HTR-8/SVneo (cell line): Measurements from ENCODE around the gene VAC14.
A peak's percentile ranks its signal among the peaks of the same experiment; 100 is the strongest.
"Not testable (repeated sequence)": the region's sequence is repeated elsewhere in the genome, so short reads cannot be mapped to it uniquely, and the experiment has no call there.

Experiments used
- DNase-seq: peaks from one replicate; pipeline ENCODE4 v3.0.0; 2011; ENCODE audit warnings: low spot score, mixed read lengths; ENCODE audit not compliant: insufficient read length
- FAIRE-seq: peaks from 2 replicates; lab custom pipeline; 2011; peaks lifted over from hg19 to GRCh38; lab: Jason Lieb, UNC

Gene VAC14

DNA sequence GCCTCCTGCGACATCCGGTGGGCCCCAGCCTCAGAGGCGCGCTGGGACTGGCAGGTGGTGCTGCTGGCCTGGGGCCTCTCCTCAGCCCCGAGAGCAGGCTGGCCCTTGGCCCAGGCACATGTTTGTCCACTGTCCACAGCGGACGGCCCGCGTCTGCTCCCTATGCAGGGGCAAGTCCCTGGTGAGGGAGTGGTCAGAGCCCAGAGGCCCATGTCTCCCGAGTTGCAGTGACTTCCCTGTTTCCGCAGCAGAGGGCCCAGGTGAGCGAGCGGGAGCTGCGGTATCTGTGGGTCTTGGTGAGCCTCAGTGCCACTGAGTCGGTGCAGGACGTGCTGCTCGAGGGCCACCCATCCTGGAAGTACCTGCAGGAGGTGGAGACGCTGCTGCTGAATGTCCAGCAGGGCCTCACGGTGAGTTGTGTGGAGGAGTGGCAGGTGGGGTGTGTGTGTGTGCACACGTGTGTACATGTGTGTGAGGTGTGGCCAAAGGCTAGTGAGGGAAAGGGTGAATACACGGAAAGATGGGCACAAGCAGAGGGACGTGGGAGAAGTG is 144.2 kb downstream of the VAC14 start:
- DNase-seq (no peak), FAIRE-seq (peak; percentile 9)

DNA sequence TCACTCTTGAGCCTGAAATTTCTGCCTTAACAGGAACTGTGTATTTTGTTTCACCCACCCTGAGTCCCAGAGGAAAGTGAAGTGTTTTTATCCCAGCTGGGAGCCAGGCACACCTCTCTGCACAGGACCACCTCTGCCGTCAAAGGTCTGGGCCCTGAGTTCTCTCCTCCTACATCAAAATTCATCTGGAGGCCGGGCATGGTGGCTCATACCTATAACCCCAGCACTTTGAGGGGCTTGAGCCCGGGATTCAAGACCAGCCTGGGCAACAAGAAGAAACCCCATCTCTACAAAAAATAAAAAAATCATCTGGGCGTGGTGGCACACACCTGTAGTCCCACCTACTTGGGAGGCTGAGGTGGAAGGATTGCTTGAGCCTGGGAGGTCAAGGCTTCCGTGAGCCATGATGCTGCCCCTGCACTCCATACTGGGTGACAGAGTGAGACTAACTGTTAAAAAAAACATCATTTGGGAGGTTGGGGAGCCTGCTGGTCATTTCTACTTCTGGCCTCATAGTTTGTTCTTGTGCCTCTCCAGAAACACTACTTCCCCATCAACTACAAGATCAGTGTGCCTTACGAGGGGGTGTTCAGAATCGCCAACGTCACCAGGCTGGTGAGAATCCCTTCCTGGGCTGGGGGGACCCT is 144.8 kb downstream of the VAC14 start:
- FAIRE-seq, result no peak
- no peak for DNase-seq

DNA sequence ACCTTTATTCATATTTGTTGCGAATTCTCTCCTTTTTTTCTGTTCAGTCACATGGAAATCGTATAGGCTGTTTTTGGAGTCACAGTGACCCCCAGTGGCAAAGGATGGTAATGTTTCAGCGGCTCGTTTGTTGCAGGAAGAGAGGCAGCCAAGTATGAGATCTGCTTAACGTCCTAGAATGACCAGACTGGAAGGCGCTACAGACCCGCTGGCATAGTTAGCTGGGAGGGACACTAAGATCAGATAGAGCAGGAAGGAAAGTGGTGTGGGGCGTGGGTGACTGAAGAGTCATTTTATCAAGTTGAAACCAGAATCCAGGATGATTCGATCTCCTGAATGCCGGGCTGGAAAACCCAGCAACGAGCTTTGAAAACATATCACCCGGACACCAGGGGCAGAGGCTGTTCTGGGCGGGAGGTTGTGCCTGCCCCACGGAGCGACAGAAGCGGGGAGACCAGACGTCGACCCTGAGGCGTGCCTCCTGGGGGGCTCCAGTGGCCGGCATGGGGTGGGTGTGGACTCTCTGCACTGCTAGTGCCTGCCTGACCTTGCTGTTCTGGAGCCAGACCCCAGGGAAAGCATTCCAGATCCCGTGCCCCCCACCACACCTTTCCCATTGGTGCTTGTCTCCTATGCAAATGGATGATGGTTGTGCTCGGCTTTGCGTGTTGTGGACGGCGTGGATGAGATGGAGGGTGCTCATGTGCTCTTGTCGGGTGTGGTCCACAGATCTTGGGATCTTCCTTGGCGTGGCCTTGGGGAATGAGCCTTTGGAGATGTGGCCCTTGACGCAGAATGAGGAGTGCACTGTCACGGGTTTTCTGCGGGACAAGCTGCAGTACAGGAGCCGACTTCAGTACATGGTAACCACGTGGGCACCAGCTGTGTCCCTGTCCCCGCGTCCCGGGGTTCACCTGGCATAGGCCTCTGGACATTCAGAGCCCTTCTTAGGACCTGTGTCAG is 146.9 kb downstream of the VAC14 start:
- peak; percentile 74 for DNase-seq
- FAIRE-seq, result peak; percentile 91

DNA sequence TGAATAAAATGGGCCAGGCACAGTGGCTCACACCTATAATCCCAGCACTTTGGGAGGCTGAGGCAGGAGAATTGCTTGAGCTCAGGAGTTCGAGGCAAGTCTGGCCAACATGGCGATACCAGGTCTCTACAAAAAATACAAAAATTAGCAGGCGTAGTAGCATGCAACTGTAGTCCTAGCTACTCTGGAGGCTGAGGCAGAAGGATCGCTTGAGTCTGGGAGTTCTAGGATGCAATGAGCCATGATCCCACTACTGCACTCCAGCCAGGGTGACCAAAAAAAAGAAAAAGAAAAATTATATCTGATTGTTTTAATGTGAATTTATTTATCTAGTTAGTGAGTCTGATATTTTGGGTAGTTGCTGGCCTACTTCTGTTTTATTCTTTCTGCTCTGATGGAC is 147.6 kb downstream of the VAC14 start:
- FAIRE-seq (no peak), DNase-seq (no peak)

DNA sequence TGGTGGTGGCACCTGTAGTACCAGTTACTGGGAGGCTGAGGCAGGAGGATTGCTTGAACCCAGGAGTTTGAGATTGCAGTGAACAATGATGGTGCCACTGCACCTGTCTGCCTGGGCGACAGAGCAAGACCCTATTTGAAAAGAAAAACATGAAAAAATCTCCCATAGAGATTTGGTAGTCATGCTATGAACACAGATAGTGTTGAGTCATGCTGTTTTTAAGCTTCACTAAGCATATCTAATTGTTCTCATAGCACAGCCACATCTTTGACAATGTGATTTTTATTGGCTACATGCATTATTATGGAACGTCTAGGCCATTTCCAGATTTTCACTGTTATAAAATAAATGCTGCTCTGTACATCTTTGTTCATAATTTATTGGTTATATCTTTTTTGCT is 148.6 kb downstream of the VAC14 start:
- FAIRE-seq, result no peak
- no peak for DNase-seq

DNA sequence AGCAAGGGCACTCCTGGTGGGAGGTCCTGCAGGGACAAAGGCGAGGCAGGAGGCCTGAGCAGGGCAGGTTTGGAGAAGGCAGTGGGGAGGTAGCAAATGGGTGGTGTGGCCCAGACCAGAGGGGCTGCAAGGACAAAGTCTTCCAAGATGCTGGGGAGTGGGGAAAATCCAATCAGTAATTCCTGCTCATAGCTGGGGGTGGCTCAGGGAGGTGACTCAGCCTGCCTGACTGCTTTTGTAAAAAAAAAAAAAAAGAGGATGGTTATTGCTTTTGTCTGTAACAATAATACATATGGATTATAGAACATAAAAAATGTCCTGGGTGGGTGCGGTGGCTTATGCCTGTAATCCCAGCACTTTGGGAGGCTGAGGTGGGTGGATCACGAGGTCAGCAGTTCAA is 149.4 kb downstream of the VAC14 start:
- no peak for FAIRE-seq

DNA sequence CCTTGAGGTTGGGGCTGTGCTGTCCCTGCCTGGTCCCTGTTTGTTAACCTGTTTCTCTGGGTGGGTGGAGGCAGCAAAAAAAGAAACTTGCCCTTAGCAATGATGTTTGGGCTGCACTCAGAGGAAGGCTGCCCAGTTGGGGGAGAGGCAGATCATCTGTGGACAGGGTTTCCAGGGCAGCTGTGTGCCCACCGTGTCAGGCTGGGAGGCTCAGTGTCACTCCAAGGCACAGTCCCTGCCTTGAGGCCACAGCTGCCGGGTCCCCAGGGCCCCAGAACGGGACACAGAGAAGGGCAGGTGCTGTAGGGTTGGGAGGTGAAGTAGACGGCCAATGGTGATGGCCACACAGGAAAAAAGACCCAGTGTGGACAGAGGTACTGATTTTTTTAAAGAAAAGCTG is 150.7 kb downstream of the VAC14 start:
- FAIRE-seq, result no peak

More for the DNA sequence above, 149.4 kb downstream of the VAC14 start:
- DNase-seq, result no peak

DNA sequence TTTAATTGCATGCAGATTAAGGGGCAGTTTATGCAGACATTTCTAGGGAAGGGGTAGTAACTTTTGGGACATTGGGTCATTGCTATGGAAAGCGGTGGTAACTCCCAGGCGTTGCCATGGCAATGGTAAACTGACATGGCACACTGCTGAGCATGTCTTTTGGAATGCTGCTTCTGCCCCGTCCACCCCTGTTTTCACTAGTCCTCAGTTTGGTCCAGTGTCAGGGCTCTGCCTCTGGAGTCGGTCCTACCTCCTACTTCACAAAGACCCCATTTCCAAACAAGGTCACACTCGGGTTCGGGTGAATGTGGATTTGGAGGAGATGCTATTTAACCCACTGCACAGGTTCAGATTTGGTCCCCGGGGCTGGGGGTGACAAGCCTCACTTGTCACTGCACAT is 151.7 kb downstream of the VAC14 start:
- FAIRE-seq (no peak), DNase-seq (no peak)

More for the DNA sequence above, 150.7 kb downstream of the VAC14 start:
- no peak for DNase-seq

DNA sequence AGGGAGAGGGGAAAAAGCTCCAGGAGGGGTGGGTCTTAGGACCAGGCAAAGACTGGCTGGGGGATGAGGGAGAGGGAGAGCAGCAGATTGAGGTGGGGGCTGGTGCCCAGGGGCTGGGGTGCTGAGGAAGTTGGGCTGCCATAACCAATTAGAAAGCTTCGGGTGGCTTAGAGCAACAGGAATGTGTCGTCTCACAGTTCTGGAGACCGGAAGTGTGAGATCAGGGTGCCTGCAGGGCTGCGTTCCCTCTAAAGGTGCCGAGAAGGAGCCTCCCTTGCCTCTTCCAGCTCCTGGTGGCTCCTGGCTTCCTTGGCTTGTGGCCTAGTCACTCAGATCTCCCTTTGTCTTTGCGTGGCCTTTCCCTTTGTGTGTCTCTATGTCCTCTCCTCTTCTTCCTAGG is 152.4 kb downstream of the VAC14 start:
- DNase-seq (no peak), FAIRE-seq (no peak)

DNA sequence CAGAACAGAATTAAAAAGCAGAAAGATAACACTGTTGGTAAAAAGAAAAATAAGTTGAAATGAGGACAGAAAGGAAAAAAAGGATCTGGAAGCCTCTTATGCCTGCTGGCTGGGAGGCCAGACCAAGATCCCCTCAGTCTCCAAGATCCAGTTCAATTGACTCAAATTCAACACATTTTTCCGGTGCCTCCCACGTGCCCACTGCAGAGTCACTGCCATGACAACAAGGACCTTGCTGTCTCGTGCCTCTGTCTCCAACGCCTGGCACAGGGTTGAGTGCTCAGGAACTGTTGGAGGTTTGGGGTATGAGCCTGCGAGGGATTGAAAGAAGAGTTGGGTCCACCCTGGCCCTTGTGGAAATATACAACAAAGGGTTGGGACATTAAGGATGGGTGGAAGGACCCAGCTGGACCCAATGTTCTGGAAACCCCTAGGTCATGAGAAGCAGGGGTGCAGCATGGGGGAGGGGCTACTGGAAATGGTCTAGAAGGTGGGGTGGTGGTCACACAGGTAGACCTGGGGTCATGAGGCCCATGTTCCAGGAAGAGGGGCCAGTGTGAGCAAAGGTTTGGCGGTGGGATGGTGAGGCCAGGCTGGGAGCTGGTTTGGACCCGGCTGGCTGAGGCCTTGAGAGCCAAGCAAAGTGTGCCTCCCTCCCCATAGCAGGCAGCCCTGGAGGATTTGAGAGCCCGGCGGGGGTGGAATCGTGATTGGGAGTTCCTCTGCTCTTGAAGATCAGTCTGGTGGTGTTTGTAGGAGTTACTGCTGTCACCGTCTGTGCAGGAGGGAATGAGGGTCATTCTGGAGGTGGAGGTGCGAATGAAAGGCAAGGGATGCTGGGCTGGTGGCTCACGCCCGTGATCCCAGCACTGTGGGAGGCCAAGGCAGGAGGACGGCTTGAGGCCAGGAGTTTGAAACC is 153.3 kb downstream of the VAC14 start:
- FAIRE-seq, result no peak

DNA sequence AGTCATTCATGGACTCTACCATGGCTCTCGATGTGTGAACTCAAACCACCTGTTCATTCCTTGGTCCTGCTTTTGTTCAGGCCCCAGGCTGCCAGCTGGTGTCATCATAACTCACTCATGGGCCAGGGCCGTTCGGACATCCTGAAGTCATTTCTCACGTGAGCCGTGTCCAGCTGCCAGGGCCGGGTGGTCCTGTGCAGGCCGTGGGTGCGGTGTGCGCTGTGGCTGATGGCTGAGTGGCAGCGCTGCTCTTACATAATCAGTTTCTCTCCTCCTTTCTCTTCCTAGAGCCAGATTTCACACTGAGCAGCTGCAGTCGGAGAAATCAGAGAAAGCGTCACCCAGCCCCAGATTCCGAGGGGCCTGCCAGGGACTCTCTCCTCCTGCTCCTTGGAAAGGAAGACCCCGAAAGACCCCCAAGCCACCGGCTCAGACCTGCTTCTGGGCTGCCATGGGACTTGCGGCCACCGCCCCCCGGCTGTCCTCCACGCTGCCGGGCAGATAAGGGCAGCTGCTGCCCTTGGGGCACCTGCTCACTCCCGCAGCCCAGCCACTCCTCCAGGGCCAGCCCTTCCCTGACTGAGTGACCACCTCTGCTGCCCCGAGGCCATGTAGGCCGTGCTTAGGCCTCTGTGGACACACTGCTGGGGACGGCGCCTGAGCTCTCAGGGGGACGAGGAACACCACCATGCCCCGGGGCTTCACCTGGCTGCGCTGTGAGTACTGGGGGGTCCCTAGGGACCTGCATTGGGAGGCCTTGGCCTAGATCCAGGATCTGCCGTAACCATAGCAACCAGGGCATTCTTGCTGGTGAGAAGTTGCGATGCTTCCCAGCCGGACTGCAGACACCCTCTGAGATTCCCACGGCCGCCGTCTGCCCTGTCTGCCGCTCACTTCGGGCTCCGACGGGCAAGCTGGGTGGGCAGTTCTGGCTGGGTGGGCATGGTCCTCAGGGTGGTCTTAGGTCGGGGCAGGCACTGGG is 154.4 kb downstream of the VAC14 start, which contains the start of gene IL34:
IL34 (plus strand) TSS at position 300 of the 982 bp plus-strand sequence; CDS start at position 689, 389 bp downstream.
- no peak for DNase-seq
- no peak for FAIRE-seq

More for the DNA sequence above, 153.3 kb downstream of the VAC14 start:
- DNase-seq, result no peak

DNA sequence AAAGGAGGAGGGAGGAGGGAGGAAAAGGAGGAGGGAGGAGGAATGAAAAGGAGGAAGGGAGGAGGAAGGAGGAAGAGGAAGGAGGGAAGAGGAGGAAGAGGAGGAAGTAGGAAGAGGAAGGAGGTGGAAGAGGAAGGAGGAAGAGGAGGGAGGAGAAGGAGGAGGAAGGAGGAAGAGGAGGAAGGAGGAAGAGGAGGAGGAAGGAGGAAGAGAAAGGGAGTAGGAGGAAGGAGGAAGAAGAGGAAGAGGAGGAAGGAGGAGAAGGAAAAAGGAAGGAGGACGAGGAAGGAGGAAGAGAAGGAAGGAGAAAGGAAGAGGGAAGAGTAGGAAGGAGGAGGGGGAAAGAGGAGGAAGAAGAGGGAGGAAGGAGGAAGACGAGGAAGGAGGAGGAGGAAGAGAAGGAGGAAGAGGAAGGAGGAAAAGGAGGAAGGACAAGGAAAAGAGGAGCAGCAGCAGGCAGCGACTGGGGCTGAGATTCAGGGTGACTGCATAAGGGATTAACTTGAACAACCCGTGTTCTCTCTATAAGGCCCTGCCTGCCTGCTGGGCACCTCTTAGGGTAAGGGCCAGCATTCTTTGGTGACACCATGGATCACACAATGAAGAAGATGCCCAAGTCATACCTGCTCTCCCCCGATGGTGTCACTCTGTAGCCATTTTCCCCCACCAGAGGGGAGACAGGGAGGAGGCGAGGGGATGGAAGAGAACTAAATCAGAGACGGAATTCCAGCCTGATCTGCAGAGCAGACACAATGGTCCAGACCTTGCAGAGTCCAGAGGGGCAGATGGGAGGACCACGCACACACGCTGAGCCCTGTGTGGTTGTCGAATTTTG is 156.0 kb downstream of the VAC14 start:
- FAIRE-seq, result peak; percentile 55

DNA sequence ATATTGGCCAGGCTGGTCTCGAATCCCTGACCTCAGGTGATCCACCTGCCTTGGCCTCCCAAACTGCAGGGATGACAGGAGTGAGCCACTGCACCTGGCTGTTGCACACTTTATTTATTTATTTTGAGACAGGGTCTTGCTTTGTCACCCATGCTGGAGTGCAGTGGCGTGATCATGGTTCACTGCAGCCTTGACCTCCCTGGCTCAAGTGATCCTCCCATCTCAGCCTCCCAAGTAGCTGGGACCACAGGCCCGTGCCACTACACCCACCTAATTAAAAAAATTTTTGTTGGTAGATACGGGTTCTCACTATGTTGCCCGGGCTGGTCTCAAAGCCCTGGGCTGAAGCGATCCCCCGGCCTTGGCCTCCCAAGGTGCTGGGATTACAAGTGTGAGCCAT is 157.7 kb downstream of the VAC14 start:
- not testable (repeated sequence) for FAIRE-seq, DNase-seq

More for the DNA sequence above, 156.0 kb downstream of the VAC14 start:
- DNase-seq, result no peak

DNA sequence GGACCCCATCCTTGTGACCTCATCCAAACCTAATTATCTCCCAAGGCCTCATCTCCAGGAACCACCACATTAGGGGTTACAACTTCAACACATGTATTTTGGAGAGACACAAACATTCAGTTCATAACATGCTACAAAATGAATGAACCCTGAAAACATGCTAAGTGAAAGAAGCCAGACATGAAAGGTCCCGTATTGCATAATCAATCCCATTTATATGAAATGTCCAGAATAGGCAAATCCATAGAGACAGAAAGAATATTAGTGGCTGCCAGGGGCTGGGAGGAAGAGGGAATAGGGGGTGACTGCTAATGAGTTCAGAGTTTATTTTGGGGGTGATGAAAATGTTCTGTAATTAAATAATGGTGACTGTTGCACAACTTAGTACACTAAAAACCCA is 158.3 kb downstream of the VAC14 start:
- FAIRE-seq (no peak), DNase-seq (no peak)

DNA sequence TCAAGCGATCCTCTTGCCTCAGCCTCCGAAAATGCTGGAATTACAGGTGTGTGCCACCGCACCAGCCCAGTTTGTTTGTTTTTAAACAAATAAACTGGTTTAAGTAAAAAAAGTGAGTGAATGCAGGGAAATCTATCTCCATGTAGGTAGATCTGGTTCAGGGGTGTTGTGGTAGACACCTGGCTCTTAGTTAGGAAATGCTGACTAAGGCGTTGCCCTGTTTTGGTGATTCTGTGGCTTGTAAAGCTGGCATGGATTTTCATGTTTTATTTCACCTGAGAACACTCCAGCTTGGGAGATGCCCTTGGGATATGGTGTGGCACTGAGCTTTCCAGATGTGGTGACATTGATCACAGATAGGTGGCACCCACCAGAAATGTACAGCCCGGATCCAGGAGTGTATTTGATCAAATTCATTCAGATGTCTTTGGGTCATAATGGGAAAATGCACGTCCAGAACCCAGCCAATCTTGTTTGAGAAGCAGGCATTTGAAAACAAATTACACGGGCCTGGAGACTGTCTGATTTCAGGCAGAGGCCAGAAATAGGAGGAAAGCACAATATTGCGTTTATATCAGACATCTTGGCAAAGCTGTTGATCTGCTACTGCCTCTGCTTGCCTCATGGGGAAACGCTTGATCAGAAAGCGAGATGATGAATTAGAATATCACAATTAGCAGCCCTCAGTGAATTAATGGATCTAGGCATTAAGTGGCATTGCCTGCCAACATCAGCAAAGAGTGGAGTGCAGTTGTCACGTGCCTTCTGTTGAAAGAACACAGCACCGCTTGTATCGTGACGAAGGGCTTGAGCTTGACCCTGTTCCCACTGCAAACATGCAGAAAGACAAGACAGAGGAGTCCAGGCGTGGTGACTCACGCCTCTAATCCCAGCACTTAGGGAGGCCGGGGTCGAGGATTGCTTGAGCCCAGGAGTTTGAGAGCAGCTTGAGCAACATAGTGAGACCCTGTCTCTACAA is 161.9 kb downstream of the VAC14 start:
- FAIRE-seq (peak; percentile 79), DNase-seq (no peak)
